ENCODE results near the gene ZNF888. TPM values are rescaled to one million over a fixed set of nuclear protein-coding genes. Genes with fewer than 3 reads are reported as not detected.
"Not testable (repeated sequence)": the region's sequence is repeated elsewhere in the genome, so short reads cannot be mapped to it uniquely, and the experiment has no call there.

The ZNF888 gene
- polyA plus RNA-seq, 2 donors: 1.9 to 2.7 TPM

DNA sequence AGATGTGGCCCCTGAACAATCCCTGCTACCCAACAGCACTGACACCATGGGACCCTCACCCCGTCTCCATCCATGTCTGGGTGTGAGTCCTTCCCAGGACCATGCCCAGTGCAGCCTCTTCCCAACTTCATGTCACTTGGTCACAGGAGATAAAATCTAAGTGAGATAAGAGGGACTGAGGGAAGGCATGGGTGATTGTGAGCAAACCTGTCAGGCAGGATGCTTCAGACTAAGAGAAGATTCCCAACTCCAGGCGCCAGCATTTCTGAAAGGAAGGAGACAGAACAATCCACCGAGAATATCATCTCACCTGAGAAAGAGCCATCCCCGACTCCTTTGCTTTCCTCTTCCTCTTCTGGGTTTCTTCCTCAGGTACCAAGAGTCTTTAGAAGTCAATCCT lies 33.3 kb downstream of the ZNF888 start:
- Histone ChIP-seq H3K4me1 (ENCODE audit: control insufficient read depth in 2 of 2, insufficient read depth in 2 of 2, low read length in 1 of 2) (no peaks in the 10 kb centered on the region), H3K27me3 (ENCODE audit: control insufficient read depth in 1 of 2, insufficient read depth in 2 of 2, low read length in 2 of 2) (no peaks in the 10 kb centered on the region), H3K9me3 (ENCODE audit: control insufficient read depth in 2 of 2, insufficient read depth in 1 of 2, low read depth in 1 of 2, low read length in 1 of 2) (no peaks in the 10 kb centered on the region), H3K27ac (ENCODE audit: low read depth in 2 of 2, low read length in 1 of 2) (no peak overlapping the region), H3K4me3 (ENCODE audit: low read depth in 1 of 2, low read length in 2 of 2) (no peak overlapping the region), H3K36me3 (ENCODE audit: control insufficient read depth in 2 of 2, insufficient read depth in 2 of 2, low read length in 1 of 2) (peaks cover 2 to 3% of the 10 kb centered on the region in 2 donors)
- WGBS, 2 donors: 94 to 98% methylated on average over 4 of the region's 4 CpGs

DNA sequence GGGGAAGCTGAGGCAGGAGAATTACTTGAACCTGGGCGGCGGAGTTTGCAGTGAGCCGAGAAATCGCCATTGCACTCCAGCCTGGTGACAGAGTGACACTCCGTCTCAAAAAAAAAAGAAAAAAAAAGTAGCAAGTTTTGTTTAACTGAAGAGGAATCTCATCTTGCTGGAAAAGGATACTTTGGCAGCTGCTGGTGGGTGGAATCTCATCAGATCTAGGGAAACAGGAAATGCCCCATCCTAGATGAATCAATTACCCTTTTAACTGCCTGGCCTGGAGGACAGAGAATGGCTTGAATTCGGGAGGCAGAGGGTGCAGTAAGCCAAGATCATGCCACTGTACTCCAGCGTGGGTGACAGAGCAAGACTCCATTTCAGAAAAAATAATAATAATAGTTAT lies 34.2 kb downstream of the ZNF888 start:
- peaks cover 0 to 5% of the 10 kb centered on the region in 2 donors for H3K9me3 ChIP-seq (ENCODE audit: control insufficient read depth in 2 of 2, insufficient read depth in 1 of 2, low read depth in 1 of 2, low read length in 1 of 2)
- H3K4me3 ChIP-seq (ENCODE audit: low read depth in 1 of 2, low read length in 2 of 2): no peak overlapping the region
- peaks cover 2 to 3% of the 10 kb centered on the region in 2 donors for H3K36me3 ChIP-seq (ENCODE audit: control insufficient read depth in 2 of 2, insufficient read depth in 2 of 2, low read length in 1 of 2)
- WGBS, 2 donors: 91 to 93% methylated on average over 7 of the region's 7 CpGs
- H3K27ac ChIP-seq (ENCODE audit: low read depth in 2 of 2, low read length in 1 of 2): no peak overlapping the region
- H3K27me3 ChIP-seq (ENCODE audit: control insufficient read depth in 1 of 2, insufficient read depth in 2 of 2, low read length in 2 of 2): no peaks in the 10 kb centered on the region
- H3K4me1 ChIP-seq (ENCODE audit: control insufficient read depth in 2 of 2, insufficient read depth in 2 of 2, low read length in 1 of 2): no peaks in the 10 kb centered on the region

GRCh38 chr19:52880895-52881389 lies 42.3 kb downstream of the ZNF888 start:
- no peak overlapping the region for H3K27ac ChIP-seq (ENCODE audit: low read depth in 2 of 2, low read length in 1 of 2)
- no peaks in the 10 kb centered on the region for H3K4me1 ChIP-seq (ENCODE audit: control insufficient read depth in 2 of 2, insufficient read depth in 2 of 2, low read length in 1 of 2)
- no peak overlapping the region for H3K4me3 ChIP-seq (ENCODE audit: low read depth in 1 of 2, low read length in 2 of 2)
- no peaks in the 10 kb centered on the region for H3K27me3 ChIP-seq (ENCODE audit: control insufficient read depth in 1 of 2, insufficient read depth in 2 of 2, low read length in 2 of 2)
- peaks cover 4 to 11% of the 10 kb centered on the region in 2 donors for H3K36me3 ChIP-seq (ENCODE audit: control insufficient read depth in 2 of 2, insufficient read depth in 2 of 2, low read length in 1 of 2)
- peaks cover 6 to 23% of the 10 kb centered on the region in 2 donors for H3K9me3 ChIP-seq (ENCODE audit: control insufficient read depth in 2 of 2, insufficient read depth in 1 of 2, low read depth in 1 of 2, low read length in 1 of 2)
- WGBS, 2 donors: 88 to 91% methylated on average over 11 of the region's 11 CpGs

DNA sequence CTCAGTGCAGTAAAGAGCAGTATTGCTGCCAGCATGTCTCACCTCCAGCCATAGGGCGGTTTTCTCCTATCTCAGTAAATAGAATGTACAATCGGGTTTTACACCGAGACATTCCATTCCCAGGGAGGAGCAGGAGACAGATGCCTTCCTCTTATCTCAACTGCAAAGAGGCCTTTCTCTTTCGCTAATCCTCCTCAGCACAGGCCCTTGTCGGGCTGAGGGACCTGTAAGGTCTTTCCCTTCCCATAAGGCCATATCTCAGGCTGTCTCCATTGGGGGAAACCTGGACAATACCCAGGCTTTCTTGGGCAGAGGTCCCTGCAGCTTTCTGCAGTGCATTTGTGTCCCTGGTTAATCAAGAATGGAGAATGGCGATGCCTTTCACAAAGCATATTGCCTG lies 50.2 kb downstream of the ZNF888 start:
- not testable (repeated sequence) for H3K27me3 ChIP-seq (ENCODE audit: control insufficient read depth in 1 of 2, insufficient read depth in 2 of 2, low read length in 2 of 2); H3K36me3 ChIP-seq (ENCODE audit: control insufficient read depth in 2 of 2, insufficient read depth in 2 of 2, low read length in 1 of 2); H3K9me3 ChIP-seq (ENCODE audit: control insufficient read depth in 2 of 2, insufficient read depth in 1 of 2, low read depth in 1 of 2, low read length in 1 of 2); H3K4me1 ChIP-seq (ENCODE audit: control insufficient read depth in 2 of 2, insufficient read depth in 2 of 2, low read length in 1 of 2); H3K27ac ChIP-seq (ENCODE audit: low read depth in 2 of 2, low read length in 1 of 2); H3K4me3 ChIP-seq (ENCODE audit: low read depth in 1 of 2, low read length in 2 of 2)
- WGBS, 2 donors: 74 to 75% methylated on average over 6 of the region's 6 CpGs

DNA sequence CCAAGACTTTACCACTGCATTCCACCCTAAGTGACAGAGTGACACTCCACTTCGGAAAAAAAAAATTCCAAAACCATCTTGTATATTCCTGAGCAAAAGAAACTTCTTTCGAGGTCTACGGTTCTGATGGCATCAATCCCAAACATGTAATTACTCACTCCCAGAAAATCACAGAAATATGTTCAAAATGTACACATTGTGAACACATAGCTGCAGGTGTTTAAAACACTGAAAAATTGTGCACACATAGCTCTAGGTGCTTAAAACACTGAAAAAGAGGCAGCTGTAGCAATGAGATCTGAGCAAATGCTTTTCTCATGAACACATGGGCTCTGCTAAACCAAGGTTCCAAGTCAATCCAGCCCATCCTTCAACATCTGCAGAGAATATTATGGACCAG lies 51.8 kb downstream of the ZNF888 start:
- no peaks in the 10 kb centered on the region for H3K27me3 ChIP-seq (ENCODE audit: control insufficient read depth in 1 of 2, insufficient read depth in 2 of 2, low read length in 2 of 2)
- H3K4me1 ChIP-seq (ENCODE audit: control insufficient read depth in 2 of 2, insufficient read depth in 2 of 2, low read length in 1 of 2): no peaks in the 10 kb centered on the region
- no peak overlapping the region for H3K4me3 ChIP-seq (ENCODE audit: low read depth in 1 of 2, low read length in 2 of 2)
- no peak overlapping the region for H3K27ac ChIP-seq (ENCODE audit: low read depth in 2 of 2, low read length in 1 of 2)
- H3K9me3 ChIP-seq (ENCODE audit: control insufficient read depth in 2 of 2, insufficient read depth in 1 of 2, low read depth in 1 of 2, low read length in 1 of 2): peaks cover 0 to 3% of the 10 kb centered on the region in 2 donors
- no peaks in the 10 kb centered on the region for H3K36me3 ChIP-seq (ENCODE audit: control insufficient read depth in 2 of 2, insufficient read depth in 2 of 2, low read length in 1 of 2)
- WGBS, 2 donors: 87 to 92% methylated on average over 3 of the region's 3 CpGs

- 91 to 95% methylated on average over 11 of the region's 11 CpGs for WGBS, 2 donors
- not testable (repeated sequence) for H3K27me3 ChIP-seq (ENCODE audit: control insufficient read depth in 1 of 2, insufficient read depth in 2 of 2, low read length in 2 of 2); H3K9me3 ChIP-seq (ENCODE audit: control insufficient read depth in 2 of 2, insufficient read depth in 1 of 2, low read depth in 1 of 2, low read length in 1 of 2); H3K27ac ChIP-seq (ENCODE audit: low read depth in 2 of 2, low read length in 1 of 2); H3K4me3 ChIP-seq (ENCODE audit: low read depth in 1 of 2, low read length in 2 of 2); H3K36me3 ChIP-seq (ENCODE audit: control insufficient read depth in 2 of 2, insufficient read depth in 2 of 2, low read length in 1 of 2); H3K4me1 ChIP-seq (ENCODE audit: control insufficient read depth in 2 of 2, insufficient read depth in 2 of 2, low read length in 1 of 2)
Observed at GRCh38 chr19:52868031-52868430, 55.2 kb downstream of the ZNF888 start.

- 4 to 6% methylated on average over 33 to 43 of the region's 43 CpGs for WGBS, 2 donors
Observed at GRCh38 chr19:52857378-52858191, 65.6 kb downstream of the ZNF888 start, which contains the start of gene ZNF468. Gene ZNF468, minus strand, starts transcription at chr19:52857619. Its CDS starts 3,347 bp downstream, at chr19:52854272.

GRCh38 chr19:52856540-52857377 lies 66.5 kb downstream of the ZNF888 start:
- 1 to 3% methylated on average over 24 to 25 of the region's 31 CpGs for WGBS, 2 donors
- not testable (repeated sequence) for H3K9me3 ChIP-seq (ENCODE audit: control insufficient read depth in 2 of 2, insufficient read depth in 1 of 2, low read depth in 1 of 2, low read length in 1 of 2); H3K4me1 ChIP-seq (ENCODE audit: control insufficient read depth in 2 of 2, insufficient read depth in 2 of 2, low read length in 1 of 2); H3K27me3 ChIP-seq (ENCODE audit: control insufficient read depth in 1 of 2, insufficient read depth in 2 of 2, low read length in 2 of 2)
- Histone ChIP-seq H3K4me3 (ENCODE audit: low read depth in 1 of 2, low read length in 2 of 2) (peak overlapping the region; percentile 58 to 71), H3K36me3 (ENCODE audit: control insufficient read depth in 2 of 2, insufficient read depth in 2 of 2, low read length in 1 of 2) (peaks cover 2 to 10% of the 10 kb centered on the region in 2 donors), H3K27ac (ENCODE audit: low read depth in 2 of 2, low read length in 1 of 2) (peak overlapping the region; percentile 41 to 56)

More at GRCh38 chr19:52857378-52858191, 65.6 kb downstream of the ZNF888 start, which contains the start of gene ZNF468:
- H3K4me3 ChIP-seq (ENCODE audit: low read depth in 1 of 2, low read length in 2 of 2): peak within 1 kb of the TSS; percentile 58 to 71
- not testable (repeated sequence) for H3K27me3 ChIP-seq (ENCODE audit: control insufficient read depth in 1 of 2, insufficient read depth in 2 of 2, low read length in 2 of 2); H3K9me3 ChIP-seq (ENCODE audit: control insufficient read depth in 2 of 2, insufficient read depth in 1 of 2, low read depth in 1 of 2, low read length in 1 of 2); H3K4me1 ChIP-seq (ENCODE audit: control insufficient read depth in 2 of 2, insufficient read depth in 2 of 2, low read length in 1 of 2)
- H3K27ac ChIP-seq (ENCODE audit: low read depth in 2 of 2, low read length in 1 of 2): peak within 1 kb of the TSS; percentile 41 to 56
- peaks cover 2 to 10% of the 10 kb centered on the region in 2 donors for H3K36me3 ChIP-seq (ENCODE audit: control insufficient read depth in 2 of 2, insufficient read depth in 2 of 2, low read length in 1 of 2)

All from esophagus (tissue), 2 donors.